Tibial nerve (tissue), 4 donors: ENCODE results near the gene WFS1. TPM values are rescaled to one million over a fixed set of nuclear protein-coding genes. Genes with fewer than 3 reads are reported as not detected.
A peak's percentile ranks its signal among the peaks of the same experiment; 100 is the strongest.

Experiments used
- DNase-seq, 2 donors: peaks; one replicate each; pipeline ENCODE4 v3.0.0-alpha.2; 2019; ENCODE audit warnings: low spot score in 2 of 2
- H3K27ac ChIP-seq, 4 donors: fragments of 200-600 bp; sonication (generic) in 3 of 4; one replicate each; pipeline ENCODE4 v1.5.1; 2017 to 2019; ENCODE audit warnings: mild to moderate bottlenecking in 1 of 4
- H3K27me3 ChIP-seq, 2 donors: fragments of 200-600 bp; sonication (generic) in 1 of 2; one replicate each; pipeline versions ENCODE4 v1.5.1 to v1.6.0; 2017 to 2019
- H3K36me3 ChIP-seq, 3 donors: fragments of 200-600 bp; sonication (generic); one replicate each; pipeline ENCODE4 v1.5.1; 2018 to 2019
- H3K4me1 ChIP-seq, 4 donors: fragments of 200-600 bp; sonication (generic) in 3 of 4; one replicate each; pipeline ENCODE4 v1.5.1; 2017 to 2019
- H3K4me3 ChIP-seq, 4 donors: fragments of 200-600 bp; sonication (generic) in 3 of 4; one replicate each; pipeline ENCODE4 v1.5.1; 2017 to 2019; ENCODE audit warnings: mild to moderate bottlenecking in 1 of 4, moderate library complexity in 1 of 4
- H3K9me3 ChIP-seq, 4 donors: fragments of 200-600 bp; sonication (generic) in 3 of 4; one replicate each; pipeline ENCODE4 v1.5.1; 2017 to 2019
- CTCF ChIP-seq, 5 experiments: fragments of 200-600 bp in 3 of 5; fragments of 450-650 bp in 2 of 5; sonication (generic) in 3 of 5; IDR thresholded peaks; one replicate each; pipeline ENCODE4 v1.5.1; 2016 to 2019; ENCODE audit warnings: antibody characterized with exemption in 5 of 5, mild to moderate bottlenecking in 3 of 5, moderate library complexity in 2 of 5
- EP300 ChIP-seq, 2 donors: sonication (generic); formaldehyde crosslinking; IDR thresholded peaks; one replicate each; pipeline ENCODE4 v1.6.1; 2017; ENCODE audit warnings: antibody characterized with exemption in 2 of 2, mild to moderate bottlenecking in 1 of 2
- POLR2A ChIP-seq, 2 donors: fragments of 450-650 bp; IDR thresholded peaks; one replicate each; pipeline ENCODE4 v1.6.1; 2017; ENCODE audit warnings: antibody characterized with exemption in 2 of 2, mild to moderate bottlenecking in 2 of 2, moderate library complexity in 2 of 2
- WGBS, 2 donors: methylation state at CpG; one replicate each; pipeline ENCODE4 v1.1.5; 2018; 5-methylcytosine and 5-hydroxymethylcytosine counted together
- total RNA-seq, 4 donors: library from RNA; depleted of rRNA; stranded (reverse); fragments of >200 nt; gene quantifications; one replicate each; pipeline ENCODE4 v1.1.0, GENCODE V29; 2016

WFS1 gene
- total RNA-seq, 4 donors from 2014 or later = 52.8 to 125 (median 57.9) TPM

GRCh38 chr4:6267573-6267972 is 2.1 kb upstream of the WFS1 start:
- no peaks in the 10 kb centered on the region for H3K9me3 ChIP-seq
- H3K27me3 ChIP-seq = no peaks in the 10 kb centered on the region
- TF ChIP-seq POLR2A (IDR thresholded peaks at IDR 0.05) = no peak
- no peak for TF ChIP-seq EP300 (IDR thresholded peaks at IDR 0.05)
- no peak for TF ChIP-seq CTCF (IDR thresholded peaks at IDR 0.05)

DNA sequence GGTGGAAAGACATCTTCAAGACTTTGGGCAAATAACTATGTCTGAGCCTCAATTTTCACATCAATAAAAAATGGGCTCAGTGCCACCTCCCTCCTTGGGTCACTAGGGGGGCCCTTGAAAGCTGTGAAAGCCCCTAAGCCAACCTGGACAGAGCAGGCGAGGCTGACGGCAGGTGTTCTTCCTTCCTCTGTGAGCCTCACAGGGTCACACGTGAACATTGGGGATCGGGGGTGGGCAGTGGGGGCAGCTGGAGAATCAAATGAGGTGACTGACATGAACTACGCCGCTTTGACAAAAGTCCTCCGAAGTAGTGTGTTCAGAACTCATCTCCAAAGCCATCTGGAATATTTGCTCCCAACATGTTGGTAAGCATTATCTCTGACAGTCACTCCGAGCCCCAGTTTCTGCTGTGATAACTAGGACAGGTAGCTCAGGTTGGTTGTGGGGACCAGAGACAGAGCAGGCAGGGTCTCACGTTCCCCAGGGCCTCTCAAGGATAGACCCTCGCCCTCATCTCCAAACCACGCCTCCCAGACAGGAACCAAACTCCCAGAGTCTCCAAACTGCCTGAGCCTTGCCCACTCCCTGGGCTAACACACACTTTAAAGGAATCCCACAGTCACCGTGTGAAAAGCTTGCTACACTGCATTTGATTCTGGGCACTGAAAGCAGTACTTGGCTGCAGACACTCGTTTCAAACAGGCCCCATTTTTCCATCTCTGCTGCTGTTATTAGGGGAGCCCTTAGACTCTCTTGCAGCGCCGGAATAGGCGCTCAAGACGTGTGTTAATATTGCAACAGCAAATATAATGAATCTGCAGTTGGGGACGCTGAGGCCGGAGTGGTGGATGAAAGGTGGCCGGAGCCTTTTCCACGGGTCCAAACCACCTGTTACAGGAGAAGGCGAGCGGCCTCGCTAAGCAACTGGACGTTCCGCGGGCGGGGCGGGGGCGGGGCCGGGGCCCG is 717 bp upstream of the WFS1 start:
- peak overlapping the region; percentile 24 to 98 (median 82) for H3K4me3 ChIP-seq
- no peaks in the 10 kb centered on the region for H3K36me3 ChIP-seq
- H3K27ac ChIP-seq = peak overlapping the region in 3 of 4 donors; percentile 4 to 81 (median 57)
- no peak for TF ChIP-seq EP300 (IDR thresholded peaks at IDR 0.05)
- no peak for TF ChIP-seq CTCF (IDR thresholded peaks at IDR 0.05)
- no peak for TF ChIP-seq POLR2A (IDR thresholded peaks at IDR 0.05)
- H3K9me3 ChIP-seq = no peaks in the 10 kb centered on the region
- peaks cover 0 to 41% (median 31%) of the 10 kb centered on the region in 4 donors for H3K4me1 ChIP-seq
- no peak for DNase-seq
- no peaks in the 10 kb centered on the region for H3K27me3 ChIP-seq
- WGBS, 2 donors = 28 to 34% methylated on average over 22 to 29 of the region's 32 CpGs

More at GRCh38 chr4:6267573-6267972, 2.1 kb upstream of the WFS1 start:
- WGBS, 2 donors = 45 to 55% methylated on average over 3 of the region's 3 CpGs
- no peak overlapping the region for H3K4me3 ChIP-seq
- H3K4me1 ChIP-seq = peaks cover 0 to 27% (median 20%) of the 10 kb centered on the region in 4 donors
- H3K36me3 ChIP-seq = no peaks in the 10 kb centered on the region
- no peak overlapping the region for H3K27ac ChIP-seq
- no peak for DNase-seq

DNA sequence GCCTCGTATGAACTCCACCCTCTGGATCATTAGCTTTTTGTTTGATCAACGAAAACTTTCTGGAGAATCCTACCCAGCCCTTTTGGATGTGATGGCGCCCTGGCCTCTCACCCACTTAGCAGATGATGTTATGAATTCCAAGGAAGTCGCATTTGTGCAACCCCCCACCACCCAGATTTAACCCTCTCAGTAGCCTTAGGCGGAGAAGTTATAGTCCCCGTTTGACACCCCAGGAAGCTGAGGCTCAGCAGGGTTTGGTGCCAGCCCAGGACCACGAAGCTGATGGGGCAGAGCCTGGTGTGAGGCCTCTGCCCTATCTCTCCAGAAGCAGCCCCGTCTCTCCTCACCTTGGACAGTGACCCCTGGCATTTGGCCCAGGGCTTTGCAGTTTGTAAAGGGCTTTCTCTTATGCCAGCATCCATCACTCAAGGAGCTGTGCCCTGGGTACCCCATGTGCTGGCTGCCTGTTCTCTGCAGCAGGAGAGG is 1.0 kb downstream of the WFS1 start:
- Histone ChIP-seq H3K27me3 (no peaks in the 10 kb centered on the region), H3K27ac (peak overlapping the region; percentile 40 to 89 (median 78)), H3K4me1 (peaks cover 0 to 54% (median 37%) of the 10 kb centered on the region in 4 donors), H3K4me3 (peak overlapping the region; percentile 45 to 98 (median 82)), H3K9me3 (no peaks in the 10 kb centered on the region), H3K36me3 (no peaks in the 10 kb centered on the region)
- DNase-seq = no peak
- TF ChIP-seq EP300 (IDR thresholded peaks at IDR 0.05) (no peak), CTCF (IDR thresholded peaks at IDR 0.05) (no peak), POLR2A (IDR thresholded peaks at IDR 0.05) (no peak)
- 6 to 16% methylated on average over 8 of the region's 8 CpGs for WGBS, 2 donors

DNA sequence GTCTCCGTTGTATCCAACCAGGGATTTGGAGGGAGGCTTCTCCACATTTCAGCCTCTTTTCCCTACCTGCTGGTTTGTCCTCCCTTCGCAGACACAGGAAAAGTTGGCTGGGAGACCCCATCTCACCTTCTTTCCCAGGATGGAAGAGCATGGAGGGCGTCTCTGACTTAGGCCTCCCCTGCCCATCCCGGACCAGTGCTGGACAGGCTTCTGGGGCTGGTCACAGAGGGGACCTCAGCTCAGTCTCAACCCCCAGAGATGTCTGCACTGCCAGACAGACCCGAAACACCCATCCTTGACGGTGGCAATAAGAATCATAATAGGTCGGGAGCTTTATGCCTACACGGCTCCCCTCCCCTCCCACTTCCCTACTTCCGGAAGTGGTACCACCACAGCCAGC is 1.6 kb downstream of the WFS1 start:
- H3K27me3 ChIP-seq = no peaks in the 10 kb centered on the region
- no peaks in the 10 kb centered on the region for H3K36me3 ChIP-seq
- no peak for DNase-seq
- H3K4me3 ChIP-seq = peak overlapping the region in 3 of 4 donors; percentile 45 to 98 (median 85)
- H3K27ac ChIP-seq = peak overlapping the region; percentile 1 to 89 (median 50)
- TF ChIP-seq CTCF (IDR thresholded peaks at IDR 0.05) (no peak), POLR2A (IDR thresholded peaks at IDR 0.05) (no peak), EP300 (IDR thresholded peaks at IDR 0.05) (no peak)
- H3K9me3 ChIP-seq = no peaks in the 10 kb centered on the region
- 55 to 58% methylated on average over 9 of the region's 9 CpGs for WGBS, 2 donors
- peaks cover 0 to 59% (median 43%) of the 10 kb centered on the region in 4 donors for H3K4me1 ChIP-seq
